Adipose tissue (tissue), 3 donors: ENCODE results near the gene PLEKHA5. TPM values are rescaled to one million over a fixed set of nuclear protein-coding genes. Genes with fewer than 3 reads are reported as not detected.

ENCODE experiments used
- H3K27ac ChIP-seq: one replicate; pipeline ENCODE4 v1.5.1; 2013; ENCODE audit warnings: low read depth, low read length
- WGBS, 3 donors: extraction: QIAGEN DNeasy Blood & Tissue Kit; methylation state at CpG; one replicate each; pipeline ENCODE4 v1.1.7; 2013; 5-methylcytosine and 5-hydroxymethylcytosine counted together
- polyA plus RNA-seq, 3 donors: library from polyadenylated mRNA; stranded (reverse); fragments of 200-250 nt; gene quantifications; one replicate each; pipeline ENCODE4 v1.2.3, GENCODE V29; 2013
- donor health status: healthy with polysubstance abuse.
- donor health status: Bipolar disorder and iron deficiency.
- donor health status: healthy.

The PLEKHA5 gene
- polyA plus RNA-seq, 3 donors = 5.4 to 24.7 (median 7.8) TPM

- no peak overlapping the region for H3K27ac ChIP-seq
- 57 to 77% (median 70%) methylated on average over 1 of the region's 1 CpG for WGBS, 3 donors
These were observed 60.0 kb downstream of the PLEKHA5 start for GRCh38 chr12:19189522-19189921.

- no peak overlapping the region for H3K27ac ChIP-seq
- 27 to 43% (median 29%) methylated on average over 2 of the region's 2 CpGs for WGBS, 3 donors
These were observed 60.9 kb downstream of the PLEKHA5 start for GRCh38 chr12:19190292-19191031.

- 76 to 92% (median 88%) methylated on average over 1 of the region's 1 CpG for WGBS, 3 donors
These were observed 61.6 kb downstream of the PLEKHA5 start for GRCh38 chr12:19191089-19191488.

GRCh38 chr12:19191563-19191962 lies 62.0 kb downstream of the PLEKHA5 start:
- H3K27ac ChIP-seq = no peak overlapping the region
- 88 to 90% (median 89%) methylated on average over 5 of the region's 5 CpGs for WGBS, 3 donors

More at GRCh38 chr12:19191089-19191488, 61.6 kb downstream of the PLEKHA5 start:
- H3K27ac ChIP-seq = no peak overlapping the region

GRCh38 chr12:19192710-19193109 lies 63.2 kb downstream of the PLEKHA5 start:
- 25 to 73% (median 32%) methylated on average over 1 of the region's 1 CpG for WGBS, 3 donors

GRCh38 chr12:19194963-19195362 lies 65.4 kb downstream of the PLEKHA5 start:
- no peak overlapping the region for H3K27ac ChIP-seq
- 92 to 96% (median 96%) methylated on average over 4 of the region's 4 CpGs for WGBS, 3 donors

More at GRCh38 chr12:19192710-19193109, 63.2 kb downstream of the PLEKHA5 start:
- no peak overlapping the region for H3K27ac ChIP-seq

- WGBS, 3 donors = 62 to 74% (median 63%) methylated on average over 6 of the region's 6 CpGs
- H3K27ac ChIP-seq = no peak overlapping the region
These were observed 67.6 kb downstream of the PLEKHA5 start for GRCh38 chr12:19196959-19197630.

GRCh38 chr12:19198272-19198671 lies 68.7 kb downstream of the PLEKHA5 start:
- 64 to 67% (median 65%) methylated on average over 2 of the region's 2 CpGs for WGBS, 3 donors
- no peak overlapping the region for H3K27ac ChIP-seq

- no peak overlapping the region for H3K27ac ChIP-seq
- 70 to 91% (median 87%) methylated on average over 1 of the region's 1 CpG for WGBS, 3 donors
These were observed 69.8 kb downstream of the PLEKHA5 start for GRCh38 chr12:19199332-19199731.

- WGBS, 3 donors = 83 to 95% (median 90%) methylated on average over 1 of the region's 1 CpG
- H3K27ac ChIP-seq = no peak overlapping the region
These were observed 70.7 kb downstream of the PLEKHA5 start for GRCh38 chr12:19200261-19200660.

- WGBS, 3 donors = 73 to 90% (median 75%) methylated on average over 3 of the region's 3 CpGs
- H3K27ac ChIP-seq = no peak overlapping the region
These were observed 72.1 kb downstream of the PLEKHA5 start for GRCh38 chr12:19201661-19202060.

GRCh38 chr12:19203013-19203412 lies 73.5 kb downstream of the PLEKHA5 start:
- H3K27ac ChIP-seq = no peak overlapping the region
- 91 to 100% (median 97%) methylated on average over 1 of the region's 1 CpG for WGBS, 3 donors

GRCh38 chr12:19203539-19204506 lies 74.3 kb downstream of the PLEKHA5 start:
- H3K27ac ChIP-seq = no peak overlapping the region
- WGBS, 3 donors = 93 to 94% (median 94%) methylated on average over 6 of the region's 6 CpGs

- no peak overlapping the region for H3K27ac ChIP-seq
- WGBS, 3 donors = 50 to 69% (median 58%) methylated on average over 4 of the region's 4 CpGs
These were observed 75.6 kb downstream of the PLEKHA5 start for GRCh38 chr12:19205120-19205519.

GRCh38 chr12:19206493-19207077 lies 77.1 kb downstream of the PLEKHA5 start:
- 93 to 95% (median 94%) methylated on average over 4 of the region's 4 CpGs for WGBS, 3 donors

GRCh38 chr12:19208456-19208855 lies 78.9 kb downstream of the PLEKHA5 start:
- no peak overlapping the region for H3K27ac ChIP-seq
- WGBS, 3 donors = 42 to 44% (median 44%) methylated on average over 2 of the region's 2 CpGs

More at GRCh38 chr12:19206493-19207077, 77.1 kb downstream of the PLEKHA5 start:
- H3K27ac ChIP-seq = no peak overlapping the region

- WGBS, 3 donors = 92 to 96% (median 94%) methylated on average over 2 of the region's 2 CpGs
These were observed 80.1 kb downstream of the PLEKHA5 start for GRCh38 chr12:19209661-19210060.

GRCh38 chr12:19211802-19212201 lies 82.3 kb downstream of the PLEKHA5 start:
- no peak overlapping the region for H3K27ac ChIP-seq
- 82 to 90% (median 90%) methylated on average over 4 of the region's 4 CpGs for WGBS, 3 donors

More at GRCh38 chr12:19209661-19210060, 80.1 kb downstream of the PLEKHA5 start:
- no peak overlapping the region for H3K27ac ChIP-seq
